GM12892 (cell line): ENCODE results near the gene CLDN18.

Source experiments
- DNase-seq: peaks from one replicate; pipeline ENCODE4 v3.0.0; 2011; ENCODE audit not compliant: insufficient read length
- FAIRE-seq: peaks from 2 replicates; lab custom pipeline; 2011; peaks lifted over from hg19 to GRCh38; lab: Jason Lieb, UNC
- POLR2A ChIP-seq: IDR thresholded peaks from 2 replicates; pipeline ENCODE4 v1.6.1; 2011; ENCODE audit warnings: low read depth, low read length, control low read depth
- POLR2AphosphoS5 ChIP-seq: IDR thresholded peaks from 2 replicates; pipeline ENCODE4 v1.6.1; 2011; ENCODE audit warnings: low read depth, low read length, control low read depth
- TAF1 ChIP-seq: IDR thresholded peaks from 2 replicates; pipeline ENCODE4 v1.6.1; 2011; ENCODE audit warnings: low read depth, mild to moderate bottlenecking, control low read depth, low read length, borderline replicate concordance

CLDN18 gene

GRCh38 chr3:137998121-137999042 is 11.6 kb upstream of the CLDN18 start:
- FAIRE-seq (no peak), DNase-seq (no peak)
- no peak for TF ChIP-seq POLR2AphosphoS5
- no peak for TF ChIP-seq TAF1
- no peak for TF ChIP-seq POLR2A

GRCh38 chr3:138003069-138003468 is 6.9 kb upstream of the CLDN18 start:
- peak; percentile 78 for FAIRE-seq
- no peak for DNase-seq
- TF ChIP-seq TAF1, result no peak
- TF ChIP-seq POLR2AphosphoS5, result no peak
- no peak for TF ChIP-seq POLR2A

- FAIRE-seq (no peak), DNase-seq (no peak)
- TF ChIP-seq POLR2A, result no peak
- TF ChIP-seq TAF1, result no peak
- TF ChIP-seq POLR2AphosphoS5, result no peak
Observed at GRCh38 chr3:138005627-138006026, 4.3 kb upstream of the CLDN18 start.

- FAIRE-seq, result no peak
- DNase-seq, result no peak
- no peak for TF ChIP-seq POLR2A
- TF ChIP-seq TAF1, result no peak
- TF ChIP-seq POLR2AphosphoS5, result no peak
Observed at GRCh38 chr3:138007898-138008297, 2.1 kb upstream of the CLDN18 start.

- TF ChIP-seq POLR2A (no peak), TAF1 (no peak), POLR2AphosphoS5 (no peak)
- no peak for FAIRE-seq
- DNase-seq, result no peak
Observed at GRCh38 chr3:138010273-138010590, 267 bp downstream of the CLDN18 start.

- TF ChIP-seq POLR2A (no peak), TAF1 (no peak), POLR2AphosphoS5 (no peak)
- DNase-seq (no peak), FAIRE-seq (no peak)
Observed at GRCh38 chr3:138011722-138012121, 1.8 kb downstream of the CLDN18 start.

- FAIRE-seq, result no peak
- DNase-seq, result no peak
- TF ChIP-seq POLR2A (no peak), POLR2AphosphoS5 (no peak), TAF1 (no peak)
Observed at GRCh38 chr3:138012526-138012925, 2.6 kb downstream of the CLDN18 start.

GRCh38 chr3:138016065-138016464 is 6.1 kb downstream of the CLDN18 start:
- no peak for DNase-seq
- FAIRE-seq, result no peak
- no peak for TF ChIP-seq TAF1
- no peak for TF ChIP-seq POLR2AphosphoS5
- TF ChIP-seq POLR2A, result no peak

GRCh38 chr3:138019281-138020069 is 9.5 kb downstream of the CLDN18 start:
- FAIRE-seq (no peak), DNase-seq (no peak)
- TF ChIP-seq TAF1 (no peak), POLR2A (no peak), POLR2AphosphoS5 (no peak)

- peak; percentile 60 for FAIRE-seq
- no peak for DNase-seq
- TF ChIP-seq TAF1 (no peak), POLR2AphosphoS5 (no peak), POLR2A (no peak)
Observed at GRCh38 chr3:138023754-138024153, 13.8 kb downstream of the CLDN18 start.

GRCh38 chr3:138025553-138025952 is 15.6 kb downstream of the CLDN18 start:
- FAIRE-seq, result peak; percentile 66
- TF ChIP-seq POLR2A (no peak), TAF1 (no peak), POLR2AphosphoS5 (no peak)
- no peak for DNase-seq

GRCh38 chr3:138027821-138028220 is 17.9 kb downstream of the CLDN18 start:
- FAIRE-seq (no peak), DNase-seq (no peak)
- TF ChIP-seq TAF1 (no peak), POLR2A (no peak), POLR2AphosphoS5 (no peak)
